GM12891 (cell line): ENCODE results near the gene CHURC1.

Source experiments
- DNase-seq: peaks from one replicate; pipeline ENCODE4 v3.0.0; 2011; ENCODE audit warnings: low spot score; ENCODE audit not compliant: insufficient read length
- FAIRE-seq: peaks from 2 replicates; lab custom pipeline; 2011; peaks lifted over from hg19 to GRCh38; lab: Jason Lieb, UNC
- PAX5 ChIP-seq: IDR thresholded peaks from 2 replicates; pipeline ENCODE4 v1.6.1; 2011; ENCODE audit warnings: low read length, moderate library complexity, mild to moderate bottlenecking; ENCODE audit not compliant: insufficient read depth, severe bottlenecking
- POLR2A ChIP-seq: IDR thresholded peaks from 2 replicates; pipeline ENCODE4 v1.6.1; 2011; ENCODE audit warnings: low read depth, low read length, control low read depth
- POLR2AphosphoS5 ChIP-seq: IDR thresholded peaks from 2 replicates; pipeline ENCODE4 v1.6.1; 2011; ENCODE audit warnings: low read depth, low read length, control low read depth
- POU2F2 ChIP-seq: IDR thresholded peaks from 2 replicates; pipeline ENCODE4 v1.6.1; 2011; ENCODE audit warnings: low read depth, mild to moderate bottlenecking, control low read depth, low read length, moderate library complexity
- SPI1 ChIP-seq: IDR thresholded peaks from 2 replicates; pipeline ENCODE4 v1.6.1; 2011; ENCODE audit warnings: low read depth, low read length, control low read depth
- TAF1 ChIP-seq: IDR thresholded peaks from 2 replicates; pipeline ENCODE4 v1.6.1; 2011; ENCODE audit warnings: low read depth, low read length, control low read depth

CHURC1 gene

GRCh38 chr14:64945431-64946178 is 31.4 kb downstream of the CHURC1 start:
- FAIRE-seq (no peak), DNase-seq (no peak)
- TF ChIP-seq POLR2A (no peak), POLR2AphosphoS5 (no peak), SPI1 (no peak), PAX5 (no peak), TAF1 (no peak), POU2F2 (no peak)

GRCh38 chr14:64946310-64947045 is 32.2 kb downstream of the CHURC1 start:
- FAIRE-seq = no peak
- no peak for DNase-seq
- TF ChIP-seq POLR2AphosphoS5 (no peak), POU2F2 (no peak), PAX5 (no peak), POLR2A (no peak), SPI1 (no peak), TAF1 (no peak)

GRCh38 chr14:64947710-64948611 is 33.7 kb downstream of the CHURC1 start:
- no peak for DNase-seq
- TF ChIP-seq POLR2A (no peak), PAX5 (no peak), TAF1 (no peak), POU2F2 (no peak), POLR2AphosphoS5 (no peak), SPI1 (no peak)
- FAIRE-seq = no peak

GRCh38 chr14:64948612-64949210 is 34.5 kb downstream of the CHURC1 start:
- DNase-seq = no peak
- no peak for FAIRE-seq
- no peak for TF ChIP-seq PAX5
- no peak for TF ChIP-seq POU2F2
- TF ChIP-seq TAF1 = no peak
- TF ChIP-seq POLR2A = no peak
- no peak for TF ChIP-seq POLR2AphosphoS5
- no peak for TF ChIP-seq SPI1

DNA sequence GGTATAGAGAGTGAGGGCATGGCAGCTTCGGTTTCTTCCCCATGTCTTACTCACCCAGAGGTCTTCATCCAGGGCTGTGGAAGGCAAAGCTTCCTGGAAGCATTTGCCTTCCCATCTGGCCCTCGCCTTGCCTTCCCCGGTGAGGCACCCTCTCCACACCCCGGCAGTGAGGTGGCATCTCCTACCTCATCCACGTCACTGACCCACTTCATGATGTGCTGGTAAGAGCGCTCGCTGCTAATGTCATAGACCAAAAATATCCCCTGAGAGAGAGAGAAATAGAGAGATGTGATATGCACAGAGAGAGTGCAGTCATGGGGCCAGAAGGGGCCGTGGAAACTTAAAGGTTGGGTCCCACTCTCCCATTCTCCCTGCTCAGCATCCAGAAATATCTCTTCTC is 36.6 kb downstream of the CHURC1 start:
- no peak for FAIRE-seq
- TF ChIP-seq POLR2AphosphoS5 = no peak

GRCh38 chr14:64951291-64951690 is 37.0 kb downstream of the CHURC1 start:
- TF ChIP-seq TAF1 (no peak), POU2F2 (no peak), POLR2A (no peak), PAX5 (no peak), POLR2AphosphoS5 (no peak), SPI1 (no peak)
- FAIRE-seq = no peak

More for the DNA sequence above, 36.6 kb downstream of the CHURC1 start:
- no peak for DNase-seq

DNA sequence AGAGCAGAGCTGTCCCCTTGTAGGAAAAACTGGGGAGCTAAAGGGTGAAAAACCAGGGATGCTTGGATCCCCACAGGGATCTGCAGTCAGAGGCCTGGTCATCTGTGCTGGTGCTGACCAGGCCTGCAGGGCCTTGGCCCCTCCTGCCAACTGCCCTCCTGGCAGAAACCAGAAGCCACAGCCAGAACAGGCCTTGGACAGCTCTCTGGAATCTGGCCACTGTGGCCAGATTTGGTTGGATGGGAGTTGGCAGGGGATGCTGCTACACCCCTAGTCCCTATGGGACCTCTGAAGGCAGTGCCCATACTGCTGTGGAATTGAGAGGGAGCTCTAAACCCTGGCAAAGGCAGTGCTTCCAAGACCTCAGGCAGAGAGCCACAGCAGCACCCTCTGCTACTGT is 37.5 kb downstream of the CHURC1 start:
- no peak for DNase-seq
- no peak for FAIRE-seq
- TF ChIP-seq POLR2A = no peak

More at GRCh38 chr14:64951291-64951690, 37.0 kb downstream of the CHURC1 start:
- DNase-seq = no peak

DNA sequence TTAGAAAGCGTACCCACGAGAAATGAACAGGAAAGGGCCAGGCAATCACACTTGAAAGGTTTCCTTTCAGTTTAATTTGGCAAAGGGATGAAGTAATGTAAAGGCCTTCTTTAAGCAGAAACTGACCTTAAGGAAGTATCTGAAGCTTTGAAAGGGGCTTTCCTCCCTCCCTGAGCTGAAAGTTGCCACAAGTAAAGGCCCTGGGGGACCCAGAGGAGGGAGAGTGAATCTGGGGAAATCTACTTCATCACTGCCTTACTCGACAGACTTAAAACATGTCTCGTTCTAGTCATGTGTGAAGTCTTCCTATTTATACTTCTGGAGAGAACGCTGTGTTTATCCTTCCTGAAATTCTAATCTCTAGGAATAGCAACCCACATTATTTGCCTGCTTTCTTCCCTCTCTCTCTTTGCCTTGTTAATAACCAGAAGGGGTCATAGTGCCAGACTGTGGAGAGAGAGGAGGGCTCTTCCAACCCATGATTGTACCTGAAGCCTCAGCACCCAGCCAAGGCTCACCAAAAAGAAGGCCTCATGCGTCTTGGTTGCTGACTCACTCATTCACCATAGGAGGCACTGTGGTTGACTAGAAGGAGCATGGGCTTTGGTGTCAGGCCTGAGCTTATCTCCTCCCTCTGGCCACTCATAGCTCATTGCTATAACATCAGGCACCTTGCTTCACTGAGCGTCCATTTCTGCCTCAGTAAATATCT is 38.5 kb downstream of the CHURC1 start:
- TF ChIP-seq POLR2A (no peak), TAF1 (no peak), POLR2AphosphoS5 (no peak), POU2F2 (no peak), SPI1 (no peak), PAX5 (no peak)
- FAIRE-seq (peak; percentile 87), DNase-seq (peak; percentile 54)
